KOPT-K1 (cell line): ENCODE measurements around the gene OPRD1.

Experiments
- H3K27ac ChIP-seq: fragments of 200-600 bp; sonication (generic); 2 replicates; pipeline ENCODE4 v1.5.1; 2016; ENCODE audit warnings: antibody characterized with exemption, mild to moderate bottlenecking, low read depth, low read length; ENCODE audit not compliant: poor library complexity, severe bottlenecking
- H3K36me3 ChIP-seq: fragments of 200-600 bp; sonication (generic); 2 replicates; pipeline ENCODE4 v1.5.1; 2017; ENCODE audit warnings: antibody characterized with exemption, mild to moderate bottlenecking, low read length, moderate library complexity; ENCODE audit not compliant: insufficient read depth
- H3K9me3 ChIP-seq: fragments of 200-600 bp; sonication (generic); 2 replicates; pipeline ENCODE4 v1.5.1; 2017; ENCODE audit warnings: antibody characterized with exemption, low read length, mild to moderate bottlenecking; ENCODE audit not compliant: insufficient read depth, poor library complexity, severe bottlenecking

The OPRD1 gene

GRCh38 chr1:28917757-28918118, 105.8 kb downstream of the OPRD1 start:
- Histone ChIP-seq H3K27ac (no peak overlapping the region), H3K9me3 (no peaks in the 10 kb centered on the region), H3K36me3 (no peaks in the 10 kb centered on the region)
